GM08714 (cell line): ENCODE results near the gene WIPF3.
"Not testable (repeated sequence)": the region's sequence is repeated elsewhere in the genome, so short reads cannot be mapped to it uniquely, and the experiment has no call there.

Experiments used
- H3K4me3 ChIP-seq: fragments of 200-500 bp; sonication (Bioruptor generic); 2 replicates; pipeline ENCODE4 v1.5.1; 2014; ENCODE audit warnings: mild to moderate bottlenecking, low read length, inconsistent platforms
- ZNF274 ChIP-seq: IDR thresholded peaks from 2 replicates; pipeline ENCODE4 v1.6.1; 2012; ENCODE audit warnings: mild to moderate bottlenecking, low read depth, low read length

WIPF3 gene

GRCh38 chr7:29886827-29887226 is 80.5 kb downstream of the WIPF3 start:
- no peak for TF ChIP-seq ZNF274
- no peak overlapping the region for H3K4me3 ChIP-seq

- H3K4me3 ChIP-seq: no peak overlapping the region
- TF ChIP-seq ZNF274: no peak
These were observed 81.7 kb downstream of the WIPF3 start for GRCh38 chr7:29888006-29888405.

DNA sequence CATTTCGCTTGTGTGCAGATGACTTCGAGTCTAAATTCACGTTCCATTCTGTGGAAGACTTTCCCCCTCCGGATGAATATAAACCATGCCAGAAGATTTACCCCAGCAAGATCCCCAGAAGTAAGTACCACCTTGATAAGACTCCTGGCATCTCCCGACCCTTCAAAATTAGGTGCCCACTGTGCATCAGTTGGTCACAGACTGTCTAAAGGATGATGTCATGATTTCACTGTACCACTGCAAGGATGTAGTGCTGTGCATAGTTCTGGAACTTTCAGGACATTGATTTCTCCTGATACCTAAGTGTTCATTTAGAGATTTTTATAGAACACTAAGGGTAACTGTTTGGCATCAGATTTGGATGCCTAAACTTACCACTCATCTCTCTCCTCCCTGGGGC is 83.0 kb downstream of the WIPF3 start:
- no peak overlapping the region for H3K4me3 ChIP-seq
- TF ChIP-seq ZNF274: no peak

- TF ChIP-seq ZNF274: no peak
- no peak overlapping the region for H3K4me3 ChIP-seq
These were observed 83.9 kb downstream of the WIPF3 start for GRCh38 chr7:29890251-29890650.

- not testable (repeated sequence) for H3K4me3 ChIP-seq
These were observed 84.5 kb downstream of the WIPF3 start for GRCh38 chr7:29890786-29891185.

DNA sequence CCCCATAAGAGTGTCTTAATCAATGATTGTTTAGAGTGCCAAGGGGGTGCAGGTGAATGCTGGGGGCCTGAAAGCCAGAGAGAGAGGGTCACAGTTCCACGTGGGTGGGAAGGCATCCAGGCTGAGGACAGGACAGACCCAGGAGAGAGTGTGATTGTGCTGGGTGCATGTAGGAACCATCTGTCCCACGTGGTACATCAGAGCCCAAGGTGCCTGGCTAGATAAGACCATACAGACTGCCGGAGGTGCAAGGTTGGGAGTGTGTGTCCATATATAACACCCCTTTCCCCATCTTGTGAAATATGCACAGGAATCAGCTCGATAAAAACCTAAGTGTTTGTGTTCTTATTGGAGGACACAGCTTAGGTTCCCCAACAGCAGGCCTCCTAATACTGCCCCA is 85.5 kb downstream of the WIPF3 start:
- TF ChIP-seq ZNF274: no peak
- H3K4me3 ChIP-seq: no peak overlapping the region

DNA sequence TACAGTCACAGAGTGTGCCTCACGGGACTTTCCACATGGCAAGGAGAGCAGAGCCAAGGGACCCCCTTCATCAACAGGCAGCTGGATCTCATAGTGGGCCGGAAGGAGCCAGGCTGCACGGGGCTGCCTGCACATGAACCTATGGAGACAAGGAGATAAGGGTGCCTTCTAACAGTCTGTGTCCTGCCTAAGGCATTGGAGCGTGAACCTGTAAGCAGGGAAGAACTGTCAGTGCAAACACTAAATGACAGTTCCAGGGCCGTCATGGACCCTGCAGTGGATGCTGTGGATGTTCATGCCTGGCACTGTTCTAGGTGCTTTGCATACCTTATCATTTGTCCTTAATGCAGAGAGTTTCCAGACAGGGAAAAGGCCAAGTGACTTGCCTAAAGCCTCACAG is 85.9 kb downstream of the WIPF3 start:
- H3K4me3 ChIP-seq: no peak overlapping the region

GRCh38 chr7:29893351-29893965 is 87.2 kb downstream of the WIPF3 start:
- TF ChIP-seq ZNF274: no peak
- H3K4me3 ChIP-seq: no peak overlapping the region

More for the DNA sequence above, 85.9 kb downstream of the WIPF3 start:
- TF ChIP-seq ZNF274: no peak

- H3K4me3 ChIP-seq: no peak overlapping the region
- TF ChIP-seq ZNF274: no peak
These were observed 87.9 kb downstream of the WIPF3 start for GRCh38 chr7:29894256-29894655.

DNA sequence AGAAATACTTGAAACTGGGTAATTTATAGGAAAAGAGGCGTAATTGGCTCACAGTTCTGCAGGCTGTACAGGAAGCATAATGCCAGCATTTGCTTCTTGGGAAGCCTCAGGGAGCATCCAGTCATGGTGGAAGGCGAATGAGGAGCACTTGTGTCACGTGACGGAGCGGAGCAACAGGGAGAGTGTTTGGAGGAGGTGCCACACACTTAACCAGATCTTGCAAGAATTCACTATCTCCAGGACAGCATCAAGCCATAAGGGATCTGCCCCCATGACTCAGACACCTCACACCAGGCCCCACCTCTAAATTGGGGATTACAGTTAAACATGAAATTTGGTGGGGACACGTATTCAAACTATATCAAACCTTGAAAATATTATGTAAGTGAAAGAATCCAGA is 89.3 kb downstream of the WIPF3 start:
- TF ChIP-seq ZNF274: no peak

GRCh38 chr7:29896685-29897411 is 90.5 kb downstream of the WIPF3 start:
- H3K4me3 ChIP-seq: no peak overlapping the region
- TF ChIP-seq ZNF274: no peak

More for the DNA sequence above, 89.3 kb downstream of the WIPF3 start:
- H3K4me3 ChIP-seq: no peak overlapping the region

- TF ChIP-seq ZNF274: no peak
- H3K4me3 ChIP-seq: no peak overlapping the region
These were observed 92.0 kb downstream of the WIPF3 start for GRCh38 chr7:29898301-29898700.

- H3K4me3 ChIP-seq: no peak overlapping the region
- TF ChIP-seq ZNF274: no peak
These were observed 94.4 kb downstream of the WIPF3 start for GRCh38 chr7:29900745-29901144.

- H3K4me3 ChIP-seq: no peak overlapping the region
- no peak for TF ChIP-seq ZNF274
These were observed 100.1 kb downstream of the WIPF3 start for GRCh38 chr7:29906200-29907022.

- no peak overlapping the region for H3K4me3 ChIP-seq
- TF ChIP-seq ZNF274: no peak
These were observed 107.9 kb downstream of the WIPF3 start for GRCh38 chr7:29914180-29914579.
